GM12878 (cell line): Measurements from ENCODE around the gene GPR152. TPM values are rescaled to one million over a fixed set of nuclear protein-coding genes. Genes with fewer than 3 reads are reported as not detected.

Source experiments
- ATAC-seq: fragments of 200-7000 bp; cut with Tn5 transposase; 3 replicates; pipeline ENCODE4 v1.9.1; 2020; ENCODE audit warnings: mild to moderate bottlenecking, moderate library complexity
- BruUV-seq: library from RNA; stranded (reverse); fragments of 400-500 nt; replicated peaks from 2 replicates; lab custom pipeline; 2021; lab: Mats Ljungman, UMichigan
- CTCF ChIA-PET: fragments of 300-600 bp; sonication (Branson Sonifier 250); formaldehyde crosslinking; extraction: SDS; loops from one replicate; lab custom pipeline; 2021; ENCODE audit warnings: inconsistent platforms; lab: Yijun Ruan, JAX
- POLR2A ChIA-PET: fragments of 350-600 bp; formaldehyde crosslinking; extraction: SDS; loops from one replicate; lab custom pipeline; 2021; ENCODE audit warnings: inconsistent platforms; lab: Charles Lee
- RAD21 ChIA-PET: fragments of 300-600 bp; sonication (Branson Sonifier 250); formaldehyde crosslinking; loops from one replicate; lab custom pipeline; 2023; ENCODE audit warnings: antibody characterized with exemption; ENCODE audit not compliant: unreplicated experiment; lab: Charles Lee
- SMC1A ChIA-PET: fragments of 300-600 bp; sonication (Branson Sonifier 250); formaldehyde crosslinking; loops from one replicate; lab custom pipeline; 2023; ENCODE audit not compliant: unreplicated experiment, uncharacterized antibody; lab: Charles Lee
- DNase-seq: peaks from one replicate; pipeline ENCODE4 v3.0.0-alpha.2; 2011; ENCODE audit warnings: low read depth, low spot score
- FAIRE-seq: peaks from 3 replicates; lab custom pipeline; 2011; peaks lifted over from hg19 to GRCh38; lab: Jason Lieb, UNC
- H2AFZ ChIP-seq: 2 replicates; pipeline ENCODE4 v1.6.0; 2011; ENCODE audit warnings: low read depth, low read length, control low read depth; ENCODE audit not compliant: control insufficient read depth
- H3K27ac ChIP-seq: 2 replicates; pipeline ENCODE4 v1.5.1; 2011; ENCODE audit warnings: control low read depth; ENCODE audit not compliant: control insufficient read depth, insufficient read depth
- H3K27me3 ChIP-seq, 2 experiments: replicated peaks in 1 of 2; 2 replicates each; pipeline versions ENCODE4 v1.6.0 to v1.6.1; 2011; ENCODE audit warnings: low read length in 1 of 2; ENCODE audit not compliant: control insufficient read depth in 2 of 2, insufficient read depth in 2 of 2
- H3K36me3 ChIP-seq, 2 experiments: 2 replicates each; pipeline ENCODE4 v1.5.1; 2011; ENCODE audit warnings: low read length in 1 of 2; ENCODE audit not compliant: control insufficient read depth in 2 of 2, insufficient read depth in 2 of 2
- H3K4me1 ChIP-seq: 2 replicates; pipeline ENCODE4 v1.6.1; 2011; ENCODE audit warnings: mild to moderate bottlenecking, low read length, moderate library complexity, mixed read lengths; ENCODE audit not compliant: control insufficient read depth, insufficient read depth
- H3K4me2 ChIP-seq: 2 replicates; pipeline ENCODE4 v1.6.0; 2011; ENCODE audit warnings: control low read depth; ENCODE audit not compliant: control insufficient read depth, insufficient read depth
- H3K4me3 ChIP-seq: fragments of 200-600 bp; sonication (generic); 2 replicates; pipeline ENCODE4 v1.5.1; 2016
- H3K79me2 ChIP-seq: 2 replicates; pipeline ENCODE4 v1.6.0; 2011; ENCODE audit warnings: low read length; ENCODE audit not compliant: control insufficient read depth, insufficient read depth
- H3K9ac ChIP-seq: 2 replicates; pipeline ENCODE4 v1.8.0; 2011; ENCODE audit warnings: low read length, control low read depth, mixed read lengths; ENCODE audit not compliant: control insufficient read depth, insufficient read depth
- H3K9me3 ChIP-seq: replicated peaks from 3 replicates; pipeline ENCODE4 v1.5.1; 2011; ENCODE audit warnings: mild to moderate bottlenecking, low read length; ENCODE audit not compliant: control insufficient read depth, insufficient read depth
- H4K20me1 ChIP-seq: 2 replicates; pipeline ENCODE4 v1.6.0; 2011; ENCODE audit not compliant: control insufficient read depth, insufficient read depth
- BACH1 ChIP-seq: fragments of 450-650 bp; IDR thresholded peaks from 2 replicates; pipeline ENCODE4 v1.6.1; 2017; ENCODE audit warnings: mild to moderate bottlenecking, borderline replicate concordance
- JUNB ChIP-seq: IDR thresholded peaks from 2 replicates; pipeline ENCODE4 v1.6.1; 2016; ENCODE audit warnings: antibody characterized with exemption, mild to moderate bottlenecking
- KDM1A ChIP-seq: fragments of 200-600 bp; sonication (generic); IDR thresholded peaks from 2 replicates; pipeline ENCODE4 v1.6.1; 2016; ENCODE audit warnings: borderline replicate concordance
- MEF2A ChIP-seq: IDR thresholded peaks from 2 replicates; pipeline ENCODE4 v1.6.1; 2011; ENCODE audit warnings: low read depth, mild to moderate bottlenecking, low read length, moderate library complexity; ENCODE audit not compliant: insufficient read depth
- MTA3 ChIP-seq: IDR thresholded peaks from 2 replicates; pipeline ENCODE4 v1.6.1; 2012; ENCODE audit warnings: low read length, inconsistent platforms, borderline replicate concordance
- SMARCA5 ChIP-seq: fragments of 450-650 bp; IDR thresholded peaks from 2 replicates; pipeline ENCODE4 v1.6.1; 2017; ENCODE audit warnings: mild to moderate bottlenecking
- ZNF207 ChIP-seq: fragments of 450-650 bp; IDR thresholded peaks from 2 replicates; pipeline ENCODE4 v1.6.1; 2014; ENCODE audit warnings: antibody characterized with exemption, mild to moderate bottlenecking, borderline replicate concordance
- ZNF274 ChIP-seq: IDR thresholded peaks from one replicate; pipeline ENCODE4 v1.8.0; 2011; ENCODE audit not compliant: insufficient read length, insufficient read depth
- WGBS: methylation state at CpG from one replicate; pipeline ENCODE4 v1.1.6; 2016; ENCODE audit warnings: low lambda C conversion rate; ENCODE audit not compliant: insufficient replicate concordance, insufficient coverage; ENCODE audit errors: missing lambda C conversion rate; 5-methylcytosine and 5-hydroxymethylcytosine counted together
- in situ Hi-C: fragments of 300-500 bp; cut with MboI; formaldehyde crosslinking; loops from 9 replicates; pipeline ENCODE4 v1.14.3; 2018; ENCODE audit warnings: mixed read lengths
- intact Hi-C: fragments of 100-400 bp; cut with micrococcal nuclease; formaldehyde crosslinking; loops from one replicate; pipeline ENCODE4 v1.14.2; 2022; ENCODE audit not compliant: unreplicated experiment
- polyA plus RNA-seq, 11 experiments: library from polyadenylated mRNA; depleted of rRNA in 4 of 11; unstranded in 6 of 11; stranded (reverse) in 5 of 11; fragments of >200 nt; fragmentation: Nextera tagmentation in 4 of 11; fragmentation: Illumina TruSeq in 1 of 11; extraction: Ambion mirVana in 4 of 11; extraction: Trizol in 1 of 11; gene quantifications; 1 replicate in 1 of 11; 2 replicates in 10 of 11; pipeline versions ENCODE4 v1.2.1 to v1.2.3, GENCODE V29; 2011 to 2016; ENCODE audit warnings: inconsistent platforms in 2 of 11, missing spikeins in 2 of 11, low read depth in 1 of 11
- total RNA-seq, 4 experiments: library from RNA; depleted of rRNA in 3 of 4; stranded (reverse); fragments of >200 nt in 3 of 4; fragmentation: Illumina TruSeq in 1 of 4; extraction: Trizol in 1 of 4; gene quantifications; 2 replicates each; pipeline versions ENCODE4 v1.2.1 to v1.2.3, GENCODE V29; 2013 to 2021
- TF ChIP-seq, protein P1 (sequence below): fragments of 450-650 bp; IDR thresholded peaks from 2 replicates; pipeline ENCODE4 v1.6.1; 2017; ENCODE audit warnings: low read depth, mild to moderate bottlenecking, moderate library complexity
- TF ChIP-seq, protein P2 (sequence below): fragments of 450-650 bp; IDR thresholded peaks from 2 replicates; pipeline ENCODE4 v1.6.1; 2017; ENCODE audit warnings: mild to moderate bottlenecking, moderate library complexity

GPR152 gene
- total and polyA plus RNA-seq, 10 of the 15 experiments (the other 5 are each of a cell fraction or from before 2014, with no cell fraction given) = not detected

DNA sequence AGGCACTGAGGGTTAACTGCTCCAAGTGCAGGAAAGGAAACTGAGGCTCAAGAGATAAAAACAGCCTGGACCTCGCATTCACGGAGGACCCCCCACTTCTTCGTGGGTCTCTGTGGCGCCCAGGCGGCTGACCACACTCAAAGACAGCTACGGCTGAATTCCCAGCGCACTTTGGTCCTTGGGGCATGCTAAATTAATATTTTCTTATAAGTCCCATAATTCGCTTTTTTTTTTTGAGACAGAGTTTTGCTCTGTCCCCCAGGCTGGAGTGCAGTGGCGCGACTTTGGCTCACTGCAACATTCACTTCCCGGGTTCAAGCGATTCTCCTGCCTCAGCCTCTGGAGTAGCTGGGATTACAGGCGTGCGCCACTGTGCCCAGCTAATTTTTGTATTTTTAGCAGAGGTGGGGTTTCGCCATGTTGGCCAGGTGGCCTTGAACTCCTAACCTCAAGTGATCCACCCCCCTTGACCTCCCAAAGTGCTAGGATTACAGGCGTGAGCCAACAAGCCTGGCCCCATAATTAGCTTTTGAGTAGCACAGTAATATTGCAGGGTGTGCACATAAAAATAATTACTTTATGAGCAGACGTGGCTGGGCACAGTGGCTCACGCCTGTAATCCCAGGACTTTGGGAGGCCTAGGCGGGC lies 50.2 kb downstream of the GPR152 start (continued):
- 0 out of 2 replicates have a peak, but pooled peaks have one; percentile 4 for TF ChIP-seq MEF2A
- TF ChIP-seq, protein P1, sequence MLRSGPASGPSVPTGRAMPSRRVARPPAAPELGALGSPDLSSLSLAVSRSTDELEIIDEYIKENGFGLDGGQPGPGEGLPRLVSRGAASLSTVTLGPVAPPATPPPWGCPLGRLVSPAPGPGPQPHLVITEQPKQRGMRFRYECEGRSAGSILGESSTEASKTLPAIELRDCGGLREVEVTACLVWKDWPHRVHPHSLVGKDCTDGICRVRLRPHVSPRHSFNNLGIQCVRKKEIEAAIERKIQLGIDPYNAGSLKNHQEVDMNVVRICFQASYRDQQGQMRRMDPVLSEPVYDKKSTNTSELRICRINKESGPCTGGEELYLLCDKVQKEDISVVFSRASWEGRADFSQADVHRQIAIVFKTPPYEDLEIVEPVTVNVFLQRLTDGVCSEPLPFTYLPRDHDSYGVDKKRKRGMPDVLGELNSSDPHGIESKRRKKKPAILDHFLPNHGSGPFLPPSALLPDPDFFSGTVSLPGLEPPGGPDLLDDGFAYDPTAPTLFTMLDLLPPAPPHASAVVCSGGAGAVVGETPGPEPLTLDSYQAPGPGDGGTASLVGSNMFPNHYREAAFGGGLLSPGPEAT = 0 out of 2 replicates have a peak, but pooled peaks have one; percentile 44

DNA sequence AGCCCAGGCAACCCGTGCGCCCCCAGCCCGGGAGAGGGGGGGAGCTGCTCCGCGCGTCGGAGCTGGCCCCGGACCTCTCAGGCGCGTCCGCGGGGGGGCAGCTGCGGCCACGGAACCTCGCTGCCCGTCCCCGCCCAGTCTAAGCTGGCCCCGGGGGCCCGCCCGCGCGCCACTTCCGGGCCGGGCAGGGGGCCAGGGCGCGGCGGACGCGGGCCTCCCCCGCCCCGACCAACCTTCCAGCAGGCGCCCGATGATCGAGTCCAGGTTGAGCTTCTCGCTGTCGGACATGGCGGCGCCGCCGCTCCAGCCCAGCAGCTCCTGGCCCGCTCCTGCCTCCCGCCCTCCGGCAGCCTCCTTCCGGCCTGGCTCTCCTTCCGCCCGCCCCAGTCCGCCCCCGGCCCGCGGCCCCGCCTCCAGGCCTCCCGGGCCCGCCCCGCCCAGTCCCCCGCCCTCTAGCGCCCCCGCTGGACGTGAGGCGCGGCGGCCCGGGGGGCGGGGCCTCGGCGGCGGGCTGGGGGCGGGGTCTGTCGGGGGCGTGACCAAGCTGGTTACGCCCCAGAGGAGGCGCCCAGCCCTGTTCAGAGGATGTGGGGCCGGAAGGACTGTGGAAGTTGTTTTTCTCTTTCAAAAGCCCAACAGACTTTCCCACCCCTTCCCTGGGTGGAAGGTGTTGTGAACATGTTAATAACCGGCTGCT lies 50.9 kb downstream of the GPR152 start, which contains the start of gene PPP1CA:
PPP1CA (minus strand) TSS at position 364 of the 697 bp plus-strand sequence; CDS start at position 288, 76 bp downstream.
- FAIRE-seq = peak; percentile 89
- Histone ChIP-seq H3K36me3 (peaks cover 20 to 24% of the 10 kb centered on the region in 2 experiments), H3K9ac (peak within 1 kb of the TSS; percentile 95), H3K4me1 (peaks cover 50% of the 10 kb centered on the region), H3K4me2 (peak within 1 kb of the TSS; percentile 98), H3K79me2 (peaks cover 58% of the 10 kb centered on the region), H3K27ac (peak within 1 kb of the TSS; percentile 99), H3K27me3 (no peaks in the 10 kb centered on the region), H3K4me3 (peak within 1 kb of the TSS; percentile 80), H2AFZ (peak within 1 kb of the TSS; percentile 79), H3K9me3 (no peaks in the 10 kb centered on the region; the same call in 2 of the 3 replicates), H4K20me1 (no peaks in the 10 kb centered on the region; the same call in 1 of the 2 replicates)
- POLR2A ChIA-PET = interaction anchor here (0.6 to 7.3 kb wide), 29 partner anchors 9 to 317 kb away, joined by 3 to 112 read pairs (median 9); partner anchors contain the start of genes AIP, CLCF1, CORO1B and NUDT8
- CTCF ChIA-PET = interaction anchor here (0.6 to 5.0 kb wide), 34 partner anchors 10 to 187 kb away, joined by 3 to 53 read pairs (median 5); partner anchors contain the start of genes AIP, CDK2AP2, GSTP1 and PITPNM1
- DNase-seq = no peak
- no TSS peak for BruUV-seq
- SMC1A ChIA-PET = interaction anchor here (0.6 to 5.7 kb wide), 21 partner anchors 9 to 146 kb away, joined by 3 to 46 read pairs (median 4); partner anchors contain the start of genes AIP, PITPNM1, POLD4 and PTPRCAP
- peak; percentile 77 for ATAC-seq
- in situ Hi-C loops = no loop called here
- intact Hi-C loops = loop anchor here (1.0 to 5.0 kb wide), 4 partner anchors 36 to 105 kb away; partner anchors contain the start of genes AIP, PTPRCAP and TMEM134
- RAD21 ChIA-PET = interaction anchor here (0.6 to 6.4 kb wide), 39 partner anchors 10 to 1089 kb away, joined by 3 to 112 read pairs (median 4); partner anchors contain the start of genes AIP, ANKRD13D, CORO1B and PITPNM1
- WGBS = 2% methylated on average over 50 of the region's 73 CpGs
- TF ChIP-seq MTA3 (no peak), ZNF274 (no peak), SMARCA5 (peak; percentile 85), JUNB (no peak), ZNF207 (peak; percentile 92), KDM1A (no peak), BACH1 (peak; percentile 81)
- TF ChIP-seq, protein P2, sequence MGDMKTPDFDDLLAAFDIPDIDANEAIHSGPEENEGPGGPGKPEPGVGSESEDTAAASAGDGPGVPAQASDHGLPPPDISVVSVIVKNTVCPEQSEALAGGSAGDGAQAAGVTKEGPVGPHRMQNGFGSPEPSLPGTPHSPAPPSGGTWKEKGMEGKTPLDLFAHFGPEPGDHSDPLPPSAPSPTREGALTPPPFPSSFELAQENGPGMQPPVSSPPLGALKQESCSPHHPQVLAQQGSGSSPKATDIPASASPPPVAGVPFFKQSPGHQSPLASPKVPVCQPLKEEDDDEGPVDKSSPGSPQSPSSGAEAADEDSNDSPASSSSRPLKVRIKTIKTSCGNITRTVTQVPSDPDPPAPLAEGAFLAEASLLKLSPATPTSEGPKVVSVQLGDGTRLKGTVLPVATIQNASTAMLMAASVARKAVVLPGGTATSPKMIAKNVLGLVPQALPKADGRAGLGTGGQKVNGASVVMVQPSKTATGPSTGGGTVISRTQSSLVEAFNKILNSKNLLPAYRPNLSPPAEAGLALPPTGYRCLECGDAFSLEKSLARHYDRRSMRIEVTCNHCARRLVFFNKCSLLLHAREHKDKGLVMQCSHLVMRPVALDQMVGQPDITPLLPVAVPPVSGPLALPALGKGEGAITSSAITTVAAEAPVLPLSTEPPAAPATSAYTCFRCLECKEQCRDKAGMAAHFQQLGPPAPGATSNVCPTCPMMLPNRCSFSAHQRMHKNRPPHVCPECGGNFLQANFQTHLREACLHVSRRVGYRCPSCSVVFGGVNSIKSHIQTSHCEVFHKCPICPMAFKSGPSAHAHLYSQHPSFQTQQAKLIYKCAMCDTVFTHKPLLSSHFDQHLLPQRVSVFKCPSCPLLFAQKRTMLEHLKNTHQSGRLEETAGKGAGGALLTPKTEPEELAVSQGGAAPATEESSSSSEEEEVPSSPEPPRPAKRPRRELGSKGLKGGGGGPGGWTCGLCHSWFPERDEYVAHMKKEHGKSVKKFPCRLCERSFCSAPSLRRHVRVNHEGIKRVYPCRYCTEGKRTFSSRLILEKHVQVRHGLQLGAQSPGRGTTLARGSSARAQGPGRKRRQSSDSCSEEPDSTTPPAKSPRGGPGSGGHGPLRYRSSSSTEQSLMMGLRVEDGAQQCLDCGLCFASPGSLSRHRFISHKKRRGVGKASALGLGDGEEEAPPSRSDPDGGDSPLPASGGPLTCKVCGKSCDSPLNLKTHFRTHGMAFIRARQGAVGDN = peak; percentile 62
- TF ChIP-seq, protein P1 = no peak
